ENCODE results near the gene RALGDS. TPM values are rescaled to one million over a fixed set of nuclear protein-coding genes. Genes with fewer than 3 reads are reported as not detected.

The RALGDS gene
- total and polyA plus RNA-seq, 9 of the 15 experiments (the other 6 are each of a cell fraction or from before 2014, with no cell fraction given): 0.75 to 43.3 (median 27.1) TPM

DNA sequence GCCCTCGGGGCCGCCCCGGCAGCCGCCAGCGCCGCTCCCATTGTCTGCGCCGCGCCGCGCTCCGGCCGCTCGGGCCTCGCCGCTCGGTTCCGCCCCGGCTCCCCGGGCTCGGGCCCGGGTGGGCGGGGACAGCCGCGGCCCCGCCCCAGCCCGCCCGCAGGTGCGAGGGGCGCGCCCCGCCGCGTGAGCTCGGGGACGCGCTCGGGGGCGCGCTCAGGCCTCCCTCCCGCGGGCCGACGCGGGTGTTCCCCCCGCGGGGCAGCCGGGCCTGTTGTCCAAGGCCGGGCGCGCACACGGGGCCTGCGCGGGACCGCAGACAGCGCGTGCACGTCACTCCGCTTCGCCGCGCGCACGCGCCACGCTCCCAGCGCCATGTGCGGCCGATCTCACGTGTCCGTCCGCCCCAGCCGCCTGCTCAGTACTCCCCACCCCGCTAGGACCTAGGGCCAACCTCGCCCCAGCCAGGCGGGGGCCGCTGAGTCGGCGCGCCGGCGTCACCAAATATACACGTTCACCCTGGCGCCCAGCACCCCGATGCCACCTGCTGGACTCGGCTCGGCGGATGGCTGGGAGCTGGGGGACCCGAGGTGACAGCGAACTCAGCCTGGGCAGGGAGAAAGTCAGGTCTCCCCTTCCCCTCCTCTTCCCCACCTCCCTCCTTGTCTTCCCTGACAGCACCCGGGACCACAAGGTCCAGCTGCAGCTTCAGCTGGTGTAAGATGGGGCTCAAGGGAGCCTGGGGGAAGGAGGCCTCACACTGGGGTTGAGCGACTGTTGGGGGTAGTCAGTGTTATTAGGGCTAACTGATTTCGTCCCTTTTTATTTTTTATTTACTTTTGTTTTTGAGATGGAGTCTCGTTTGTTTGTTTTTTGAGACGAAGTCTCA lies 28.3 kb upstream of the RALGDS start:
- intact Hi-C loops (cut with micrococcal nuclease): loop anchor here (5.0 kb wide), 3 partner anchors 107 to 172 kb away; partner anchors contain the start of gene GFI1B
- Histone ChIP-seq H3K4me2 (ENCODE audit: insufficient read depth, low read length) (peak overlapping the region; percentile 86), H2AFZ (ENCODE audit: low read depth, low read length) (peak overlapping the region; percentile 80), H3K4me1 (replicated peaks in 1 of 2; ENCODE audit: control insufficient read depth in 2 of 2, insufficient read depth in 2 of 2, low read length in 2 of 2) (peaks cover 14 to 61% of the 10 kb centered on the region in 2 experiments), H3K9ac (ENCODE audit: insufficient read depth in 1 of 2, low read depth in 2 of 2, low read length in 2 of 2) (peak overlapping the region; percentile 83 to 99), H3K9me1 (ENCODE audit: control insufficient read depth, insufficient read depth, low read length) (no peaks in the 10 kb centered on the region), H4K20me1 (replicated peaks; ENCODE audit: control insufficient read depth, insufficient read depth, low read length) (peaks cover 22% of the 10 kb centered on the region; the same call in 1 of the 2 replicates), H3K27ac (ENCODE audit: extremely low read depth, low read depth, low read length) (peak overlapping the region; percentile 75), H3K36me3 (ENCODE audit: control insufficient read depth, insufficient read depth, low read length) (peaks cover 21% of the 10 kb centered on the region; the same call in 1 of the 3 replicates), H3K79me2 (ENCODE audit: control insufficient read depth, insufficient read depth, low read length) (peaks cover 43% of the 10 kb centered on the region), H3K9me3 (replicated peaks; ENCODE audit: control insufficient read depth, insufficient read depth, low read depth, low read length) (no peaks in the 10 kb centered on the region), H3K4me3 (peak overlapping the region; percentile 80), H3K27me3 (ENCODE audit: control insufficient read depth in 2 of 2, insufficient read depth in 2 of 2, low read length in 2 of 2) (no peaks in the 10 kb centered on the region)
- DNase-seq (ENCODE audit: extremely low read depth in 1 of 4, low spot score in 3 of 4): peak; percentile 95 to 98 (median 98)
- in situ Hi-C loops (cut with MboI): loop anchor here (5.0 kb wide), 1 partner anchor 42 kb away; no protein-coding TSS in a partner anchor
- CTCF ChIA-PET (ENCODE audit: low intra/inter-chr PET ratio): interaction anchor here (0.6 kb wide), 1 partner anchor 109 kb away, joined by 3 read pairs; no protein-coding TSS in a partner anchor
- TSS peak; percentile 89 for BruUV-seq (replicated peaks)
- FAIRE-seq: peak; percentile 92
- 2% methylated on average over 46 of the region's 95 CpGs for WGBS (ENCODE audit: insufficient coverage, low coverage, missing lambda C conversion rate)
- ATAC-seq: peak; percentile 86
- POLR2A ChIA-PET: interaction anchor here (0.6 to 1.0 kb wide), 2 partner anchors 9 to 11 kb away, joined by 3 read pairs; no protein-coding TSS in a partner anchor
- TF ChIP-seq ELF2 (CRISPR knock-in tag; IDR thresholded peaks at IDR 0.05) (no peak), ZNF764 (CRISPR knock-in tag; IDR thresholded peaks at IDR 0.05; ENCODE audit: low read depth) (peak; percentile 56; the same call in 1 of the 2 replicates), RNF2 (IDR thresholded peaks at IDR 0.05) (0 out of 2 replicates have a peak, but pooled peaks have one; percentile 48), MECOM (CRISPR knock-in tag; IDR thresholded peaks at IDR 0.05) (peak; percentile 65), GABPB1 (CRISPR knock-in tag; IDR thresholded peaks at IDR 0.05) (peak; percentile 51; the same call in 1 of the 2 replicates), CTCF (IDR thresholded peaks at IDR 0.05 in 2 of 3, conservative IDR thresholded peaks at IDR 0.05 in 1 of 3; ENCODE audit: insufficient read depth in 2 of 3, low read depth in 1 of 3, low read length in 3 of 3) (peak in 2 of 3 experiments; percentile 32 to 45; a peak in 4 of 6 replicates), TOE1 (IDR thresholded peaks at IDR 0.05; ENCODE audit: borderline replicate concordance) (peak; percentile 82; the same call in 1 of the 2 replicates), TOE1 (CRISPR knock-in tag; IDR thresholded peaks at IDR 0.05; ENCODE audit: borderline replicate concordance, low read depth) (no peak), TEAD4 (IDR thresholded peaks at IDR 0.05; ENCODE audit: low read length) (no peak), TEAD4 (CRISPR knock-in tag; IDR thresholded peaks at IDR 0.05; ENCODE audit: borderline replicate concordance) (no peak), HNRNPK (IDR thresholded peaks at IDR 0.05; ENCODE audit: low read depth, low read length, poor library complexity, severe bottlenecking) (no peak), ZNF184 (CRISPR knock-in tag; IDR thresholded peaks at IDR 0.05) (no peak), CREM (IDR thresholded peaks at IDR 0.05; ENCODE audit: low read depth) (peak; percentile 89)
- TF ChIP-seq, protein P1, sequence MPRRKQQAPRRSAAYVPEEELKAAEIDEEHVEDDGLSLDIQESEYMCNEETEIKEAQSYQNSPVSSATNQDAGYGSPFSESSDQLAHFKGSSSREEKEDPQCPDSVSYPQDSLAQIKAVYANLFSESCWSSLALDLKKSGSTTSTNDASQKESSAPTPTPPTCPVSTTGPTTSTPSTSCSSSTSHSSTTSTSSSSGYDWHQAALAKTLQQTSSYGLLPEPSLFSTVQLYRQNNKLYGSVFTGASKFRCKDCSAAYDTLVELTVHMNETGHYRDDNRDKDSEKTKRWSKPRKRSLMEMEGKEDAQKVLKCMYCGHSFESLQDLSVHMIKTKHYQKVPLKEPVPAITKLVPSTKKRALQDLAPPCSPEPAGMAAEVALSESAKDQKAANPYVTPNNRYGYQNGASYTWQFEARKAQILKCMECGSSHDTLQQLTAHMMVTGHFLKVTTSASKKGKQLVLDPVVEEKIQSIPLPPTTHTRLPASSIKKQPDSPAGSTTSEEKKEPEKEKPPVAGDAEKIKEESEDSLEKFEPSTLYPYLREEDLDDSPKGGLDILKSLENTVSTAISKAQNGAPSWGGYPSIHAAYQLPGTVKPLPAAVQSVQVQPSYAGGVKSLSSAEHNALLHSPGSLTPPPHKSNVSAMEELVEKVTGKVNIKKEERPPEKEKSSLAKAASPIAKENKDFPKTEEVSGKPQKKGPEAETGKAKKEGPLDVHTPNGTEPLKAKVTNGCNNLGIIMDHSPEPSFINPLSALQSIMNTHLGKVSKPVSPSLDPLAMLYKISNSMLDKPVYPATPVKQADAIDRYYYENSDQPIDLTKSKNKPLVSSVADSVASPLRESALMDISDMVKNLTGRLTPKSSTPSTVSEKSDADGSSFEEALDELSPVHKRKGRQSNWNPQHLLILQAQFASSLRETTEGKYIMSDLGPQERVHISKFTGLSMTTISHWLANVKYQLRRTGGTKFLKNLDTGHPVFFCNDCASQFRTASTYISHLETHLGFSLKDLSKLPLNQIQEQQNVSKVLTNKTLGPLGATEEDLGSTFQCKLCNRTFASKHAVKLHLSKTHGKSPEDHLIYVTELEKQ (CRISPR knock-in tag; IDR thresholded peaks at IDR 0.05): no peak
